SK-N-SH (cell line): Measurements from ENCODE around the gene C6orf141.

ENCODE experiments used
- CHD2 ChIP-seq: fragments of 150-350 bp; IDR thresholded peaks from 2 replicates; pipeline ENCODE4 v1.6.1; 2018; ENCODE audit warnings: low read length; ENCODE audit not compliant: partially characterized antibody
- CTCF ChIP-seq: fragments of 200-600 bp; sonication (generic); IDR thresholded peaks from 2 replicates; pipeline ENCODE4 v1.6.1; 2017; ENCODE audit warnings: antibody characterized with exemption, mild to moderate bottlenecking, moderate library complexity
- GABPA ChIP-seq: IDR thresholded peaks from 2 replicates; pipeline ENCODE4 v1.4.0; 2012; ENCODE audit warnings: low read depth, mild to moderate bottlenecking
- MAX ChIP-seq: IDR thresholded peaks from 2 replicates; pipeline ENCODE4 v1.4.0; 2012; ENCODE audit warnings: low read depth
- NRF1 ChIP-seq: IDR thresholded peaks from 2 replicates; pipeline ENCODE4 v1.6.1; 2012; ENCODE audit warnings: low read depth, mild to moderate bottlenecking, low read length
- PBX3 ChIP-seq: IDR thresholded peaks from 2 replicates; pipeline ENCODE4; 2012
- RAD21 ChIP-seq: IDR thresholded peaks from 2 replicates; pipeline ENCODE4 v1.6.1; 2012; ENCODE audit warnings: mild to moderate bottlenecking, low read length
- REST ChIP-seq: IDR thresholded peaks from 2 replicates; pipeline ENCODE4 v1.6.1; 2012; ENCODE audit warnings: mild to moderate bottlenecking, low read depth, low read length, moderate library complexity
- SMC3 ChIP-seq: IDR thresholded peaks from 2 replicates; pipeline ENCODE4 v1.6.1; 2012; ENCODE audit warnings: low read depth, low read length, improper control_type of control experiment
- TCF12 ChIP-seq: IDR thresholded peaks from 2 replicates; pipeline ENCODE4 v1.4.0; 2012
- ZBTB33 ChIP-seq: IDR thresholded peaks from 2 replicates; pipeline ENCODE4 v1.4.0; 2012; ENCODE audit warnings: low read depth, borderline replicate concordance

- TF ChIP-seq SMC3 (no peak), CTCF (no peak), ZBTB33 (no peak), TCF12 (no peak), REST (no peak), CHD2 (no peak), PBX3 (no peak), RAD21 (no peak), NRF1 (no peak), GABPA (no peak), MAX (no peak)
These were observed 4.1 kb upstream of the C6orf141 start for GRCh38 chr6:49546331-49546730.
